Endothelial cell of umbilical vein (primary cell): Measurements from ENCODE around the gene TNIK. TPM values are rescaled to one million over a fixed set of nuclear protein-coding genes. Genes with fewer than 3 reads are reported as not detected.

ENCODE experiments used
- BruUV-seq: library from RNA; stranded (reverse); fragments of 400-500 nt; replicated peaks from 2 replicates; lab custom pipeline; 2021; lab: Mats Ljungman, UMichigan
- CTCF ChIA-PET: fragments of 300-600, 350-600 bp; sonication (Branson Sonifier 250); formaldehyde crosslinking; loops from one replicate; lab custom pipeline; 2021; ENCODE audit warnings: antibody characterized with exemption, inconsistent platforms; lab: Charles Lee
- POLR2A ChIA-PET: fragments of 300-600, 350-600 bp; sonication (Branson Sonifier 250); formaldehyde crosslinking; loops from one replicate; lab custom pipeline; 2021; ENCODE audit warnings: antibody characterized with exemption, inconsistent platforms; lab: Charles Lee
- DNase-seq: peaks from one replicate; pipeline ENCODE4 v3.0.0-alpha.2; 2011; ENCODE audit warnings: low read depth, low spot score
- FAIRE-seq: peaks from 2 replicates; lab custom pipeline; 2011; peaks lifted over from hg19 to GRCh38; lab: Jason Lieb, UNC
- H2AFZ ChIP-seq: 2 replicates; pipeline ENCODE4 v1.6.0; 2012; ENCODE audit warnings: low read depth, low read length, control low read depth, inconsistent platforms
- H3K27ac ChIP-seq: 2 replicates; pipeline ENCODE4 v1.5.1; 2011; ENCODE audit warnings: low read depth, mild to moderate bottlenecking, control low read depth, low read length, moderate library complexity; ENCODE audit not compliant: insufficient read depth
- H3K27me3 ChIP-seq, 2 experiments: 2 replicates each; pipeline versions ENCODE4 v1.6.0 to v1.6.1; 2011; ENCODE audit warnings: low read length in 2 of 2, mixed read lengths in 1 of 2; ENCODE audit not compliant: control insufficient read depth in 2 of 2, insufficient read depth in 2 of 2
- H3K36me3 ChIP-seq, 2 experiments: 2 replicates in 1 of 2; 3 replicates in 1 of 2; pipeline ENCODE4 v1.5.1; 2011; ENCODE audit warnings: low read length in 2 of 2, mild to moderate bottlenecking in 1 of 2, moderate library complexity in 1 of 2; ENCODE audit not compliant: control insufficient read depth in 2 of 2, insufficient read depth in 2 of 2; ENCODE audit errors: extremely low read depth in 1 of 2
- H3K4me1 ChIP-seq: 3 replicates; pipeline ENCODE4 v1.5.1; 2011; ENCODE audit warnings: mild to moderate bottlenecking, low read length; ENCODE audit not compliant: control insufficient read depth, insufficient read depth; ENCODE audit errors: extremely low read depth
- H3K4me2 ChIP-seq: 2 replicates; pipeline ENCODE4 v1.6.1; 2011; ENCODE audit warnings: low read length, control low read depth, mixed read lengths; ENCODE audit not compliant: insufficient read depth
- H3K4me3 ChIP-seq, 3 experiments: fragments of 200-600 bp in 1 of 3; sonication (generic), shearing (Covaris generic) in 1 of 3; replicated peaks in 1 of 3; 2 replicates each; pipeline ENCODE4 v1.5.1; 2011 to 2016; ENCODE audit warnings: control low read depth in 3 of 3, low read length in 3 of 3, mild to moderate bottlenecking in 2 of 3, inconsistent platforms in 1 of 3, low read depth in 1 of 3, moderate library complexity in 1 of 3; ENCODE audit not compliant: insufficient read depth in 1 of 3
- H3K79me2 ChIP-seq: 2 replicates; pipeline ENCODE4 v1.6.0; 2012; ENCODE audit warnings: low read length, inconsistent platforms; ENCODE audit not compliant: control insufficient read depth, insufficient read depth
- H3K9ac ChIP-seq: replicated peaks from 2 replicates; pipeline ENCODE3; 2011; ENCODE audit warnings: low read length, control low read depth; ENCODE audit not compliant: insufficient read depth; ENCODE audit errors: extremely low read depth
- H3K9me1 ChIP-seq: replicated peaks from 3 replicates; pipeline ENCODE4 v1.6.0; 2011; ENCODE audit warnings: mild to moderate bottlenecking, low read length; ENCODE audit not compliant: control insufficient read depth, insufficient read depth; ENCODE audit errors: extremely low read depth
- H3K9me3 ChIP-seq: replicated peaks from 2 replicates; pipeline ENCODE4 v1.5.1; 2012; ENCODE audit warnings: low read length, inconsistent platforms; ENCODE audit not compliant: control insufficient read depth, insufficient read depth
- H4K20me1 ChIP-seq: replicated peaks from 2 replicates; pipeline ENCODE3; 2011; ENCODE audit warnings: mild to moderate bottlenecking, low read length; ENCODE audit not compliant: control insufficient read depth, insufficient read depth; ENCODE audit errors: extremely low read depth
- CTCF ChIP-seq, 2 donors: IDR thresholded peaks; 1 replicate in 1 of 2; 2 replicates in 1 of 2; pipeline ENCODE4 v1.5.1; 2011; ENCODE audit warnings: low read length in 2 of 2, mild to moderate bottlenecking in 2 of 2, moderate library complexity in 2 of 2, control low read depth in 1 of 2, inconsistent platforms in 1 of 2, low read depth in 1 of 2; ENCODE audit not compliant: insufficient read depth in 1 of 2; ENCODE audit errors: extremely low read depth in 1 of 2
- EZH2 ChIP-seq: IDR thresholded peaks from 2 replicates; pipeline ENCODE4 v1.6.1; 2012; ENCODE audit warnings: borderline replicate concordance, low read depth, mild to moderate bottlenecking, moderate library complexity, low read length, inconsistent platforms; ENCODE audit not compliant: severe bottlenecking
- FOS ChIP-seq: IDR thresholded peaks from 2 replicates; pipeline ENCODE4 v1.6.1; 2011; ENCODE audit warnings: mild to moderate bottlenecking, low read length, moderate library complexity, borderline replicate concordance; ENCODE audit not compliant: insufficient read depth
- GATA2 ChIP-seq: IDR thresholded peaks from 2 replicates; pipeline ENCODE4 v1.7.0; 2011; ENCODE audit warnings: low read depth, mild to moderate bottlenecking, moderate library complexity, mixed read lengths, low read length; ENCODE audit not compliant: insufficient read length, insufficient read depth
- JUN ChIP-seq: IDR thresholded peaks from 2 replicates; pipeline ENCODE4 v1.6.1; 2011; ENCODE audit warnings: borderline replicate concordance, low read depth; ENCODE audit not compliant: insufficient read length, insufficient read depth
- MAX ChIP-seq: IDR thresholded peaks from 2 replicates; pipeline ENCODE4 v1.6.1; 2011; ENCODE audit not compliant: insufficient read depth, insufficient read length
- MYC ChIP-seq: IDR thresholded peaks from one replicate; pipeline ENCODE4 v1.6.1; 2011; ENCODE audit warnings: mild to moderate bottlenecking, low read depth, low read length
- POLR2A ChIP-seq: IDR thresholded peaks from 2 replicates; pipeline ENCODE4 v1.6.1; 2012; ENCODE audit warnings: low read depth, mild to moderate bottlenecking, control low read depth, low read length
- POLR2AphosphoS5 ChIP-seq: IDR thresholded peaks from 2 replicates; pipeline ENCODE4 v1.6.1; 2012; ENCODE audit warnings: low read depth, mild to moderate bottlenecking, control low read depth, low read length, moderate library complexity; ENCODE audit not compliant: insufficient read depth
- dilution Hi-C: fragments of 300-500 bp; cut with MboI; formaldehyde crosslinking; loops from one replicate; pipeline ENCODE4 v1.15.0; 2019; ENCODE audit warnings: low sequenced_read_pairs; ENCODE audit not compliant: extremely low pct_ligation_motif_present
- intact Hi-C: fragments of 100-400 bp; cut with micrococcal nuclease; formaldehyde crosslinking; loops from one replicate; pipeline ENCODE4 v1.10.0; 2022
- polyA plus RNA-seq, 4 experiments: library from polyadenylated mRNA; depleted of rRNA in 3 of 4; stranded (reverse) in 3 of 4; unstranded in 1 of 4; fragments of >200 nt; gene quantifications; 2 replicates each; pipeline versions ENCODE4 v1.2.1 to v1.2.3, GENCODE V29; 2011 to 2012; ENCODE audit warnings: missing spikeins in 1 of 4
- total RNA-seq: library from RNA; stranded (reverse); gene quantifications from 2 replicates; pipeline ENCODE4 v1.2.3, GENCODE V29; 2021

TNIK gene
- total and polyA plus RNA-seq, 2 donors (not counting 3 experiments of a cell fraction or from before 2014, with no cell fraction given) = 10.9 to 39.7 TPM

- Histone ChIP-seq H3K4me2 (no peak overlapping the region), H3K79me2 (peaks cover 2% of the 10 kb centered on the region), H3K27me3 (no peaks in the 10 kb centered on the region), H3K9ac (no peak overlapping the region), H3K9me1 (no peaks in the 10 kb centered on the region), H3K4me3 (no peak overlapping the region), H2AFZ (no peak overlapping the region), H3K9me3 (no peaks in the 10 kb centered on the region), H3K4me1 (no peaks in the 10 kb centered on the region), H4K20me1 (no peaks in the 10 kb centered on the region), H3K27ac (no peak overlapping the region), H3K36me3 (no peaks in the 10 kb centered on the region)
- dilution Hi-C loops (no loop called here), intact Hi-C loops (no loop called here)
- FAIRE-seq = no peak
- BruUV-seq = no TSS peak
- POLR2A ChIA-PET = no interaction called here
- no peak for DNase-seq
- CTCF ChIA-PET = interaction anchor here (1.3 kb wide), 1 partner anchor 10 kb away, joined by 3 read pairs; no protein-coding TSS in a partner anchor
- no peak for TF ChIP-seq JUN
- TF ChIP-seq POLR2A = no peak
- TF ChIP-seq FOS = no peak
- TF ChIP-seq CTCF (IDR thresholded peaks at IDR 0.05; ENCODE audit: extremely low read depth in 1 of 2, insufficient read depth in 1 of 2, low read depth in 1 of 2, low read length in 2 of 2) = no peak
- no peak for TF ChIP-seq MAX
- no peak for TF ChIP-seq MYC
- TF ChIP-seq EZH2 = no peak
- TF ChIP-seq GATA2 = no peak
- TF ChIP-seq POLR2AphosphoS5 = no peak
These were observed 214.1 kb downstream of the TNIK start for GRCh38 chr3:171245796-171246765.
